Stomach (tissue), 9 donors: ENCODE data around the gene TMPRSS11E. TPM values are rescaled to one million over a fixed set of nuclear protein-coding genes. Genes with fewer than 3 reads are reported as not detected.

Experiments
- DNase-seq, 2 donors: peaks; one replicate each; pipeline versions ENCODE4 v3.0.0 to v3.0.0-alpha.2; 2013 to 2019
- H3K27ac ChIP-seq, 5 donors: fragments of 200-600 bp in 4 of 5; sonication (generic) in 4 of 5; one replicate each; pipeline ENCODE4 v1.5.1; 2013 to 2019; ENCODE audit warnings: mild to moderate bottlenecking in 1 of 5, moderate library complexity in 1 of 5
- H3K27me3 ChIP-seq, 3 donors: fragments of 200-600 bp; sonication (generic); one replicate each; pipeline ENCODE4 v1.5.1; 2017 to 2019; ENCODE audit warnings: mixed run types in 1 of 3
- H3K36me3 ChIP-seq, 4 donors: fragments of 200-600 bp; sonication (generic); 1 replicate in 3 of 4; 2 replicates in 1 of 4; pipeline ENCODE4 v1.5.1; 2016 to 2019
- H3K4me1 ChIP-seq, 4 donors: fragments of 200-600 bp; sonication (generic); one replicate each; pipeline ENCODE4 v1.5.1; 2016 to 2019
- H3K4me3 ChIP-seq, 4 donors: fragments of 200-600 bp; sonication (generic) in 3 of 4; one replicate each; pipeline ENCODE4 v1.5.1; 2016 to 2019; ENCODE audit warnings: mild to moderate bottlenecking in 1 of 4
- H3K9me3 ChIP-seq, 4 donors: fragments of 200-600 bp; sonication (generic); one replicate each; pipeline ENCODE4 v1.5.1; 2016 to 2019
- EP300 ChIP-seq: sonication (generic); formaldehyde crosslinking; IDR thresholded peaks from one replicate; pipeline ENCODE4 v1.6.1; 2017; ENCODE audit warnings: antibody characterized with exemption
- POLR2A ChIP-seq, 4 donors: fragments of 450-650 bp; IDR thresholded peaks; one replicate each; pipeline ENCODE4 v1.6.1; 2016; ENCODE audit warnings: antibody characterized with exemption in 4 of 4, control low read depth in 2 of 4, mild to moderate bottlenecking in 1 of 4, moderate library complexity in 1 of 4
- POLR2AphosphoS5 ChIP-seq, 3 donors: sonication (generic); formaldehyde crosslinking; IDR thresholded peaks; one replicate each; pipeline ENCODE4 v1.6.1; 2016; ENCODE audit warnings: antibody characterized with exemption in 3 of 3
- WGBS, 5 donors: extraction: QIAGEN DNeasy Blood & Tissue Kit in 3 of 5; methylation state at CpG; one replicate each; pipeline versions ENCODE4 v1.1.5 to v1.1.7; 2013 to 2018; 5-methylcytosine and 5-hydroxymethylcytosine counted together
- intact Hi-C: fragments of 100-400 bp; cut with DNase I; formaldehyde crosslinking; loops from one replicate; pipeline ENCODE4 v1.15.1; 2023; ENCODE audit warnings: low total_unique reads
- polyA plus RNA-seq, 3 donors: library from polyadenylated mRNA; stranded (reverse); fragments of 200-250 nt; gene quantifications; one replicate each; pipeline ENCODE4 v1.2.3, GENCODE V29; 2013
- total RNA-seq, 5 donors: library from RNA; depleted of rRNA; stranded (reverse); fragments of >200 nt; gene quantifications; one replicate each; pipeline versions ENCODE4 v1.1.0 to v1.2.3, GENCODE V29; 2014 to 2016
- TF ChIP-seq, protein P1 (sequence below), 7 experiments: fragments of 450-650 bp in 4 of 7; fragments of 200-600 bp in 3 of 7; sonication (generic) in 3 of 7; IDR thresholded peaks; one replicate each; pipeline ENCODE4 v1.5.1; 2016 to 2019; ENCODE audit warnings: antibody characterized with exemption in 7 of 7, control low read depth in 2 of 7, mild to moderate bottlenecking in 1 of 7
- donor health status: healthy with polysubstance abuse.
- donor health status: Bipolar disorder and iron deficiency.
- donor health status: healthy.

TMPRSS11E gene
- total and polyA plus RNA-seq, 8 donors, result 0.31 to 49.9 (median 0.37) TPM; not detected in 5

DNA sequence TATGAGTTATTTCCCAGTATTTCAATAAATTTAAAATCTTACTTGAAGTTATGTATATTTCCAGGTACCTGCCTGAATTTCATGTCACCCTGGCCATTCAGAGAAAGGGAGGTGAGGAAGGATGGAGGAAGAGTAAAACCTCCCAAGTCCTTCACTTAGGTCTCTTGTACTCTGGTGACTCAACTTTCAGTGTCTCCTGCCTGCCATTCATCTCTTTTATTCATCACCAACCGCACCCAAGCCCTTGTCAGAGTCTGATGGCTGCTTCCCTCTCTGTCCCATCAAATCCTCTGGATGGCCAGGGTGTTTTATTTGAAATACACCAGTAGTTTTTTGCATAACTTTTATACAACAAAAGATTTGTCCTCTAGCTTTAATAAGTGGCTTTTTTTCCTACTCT, 17.8 kb downstream of the TMPRSS11E start:
- Histone ChIP-seq H3K27me3 (no peaks in the 10 kb centered on the region), H3K4me1 (no peaks in the 10 kb centered on the region), H3K27ac (no peak overlapping the region), H3K9me3 (no peaks in the 10 kb centered on the region), H3K36me3 (no peaks in the 10 kb centered on the region), H3K4me3 (no peak overlapping the region)
- WGBS, 5 donors, result 85 to 95% (median 88%) methylated on average over 1 of the region's 1 CpG
- intact Hi-C loops, result no loop called here
- no peak for DNase-seq
- no peak for TF ChIP-seq EP300
- TF ChIP-seq, protein P1, sequence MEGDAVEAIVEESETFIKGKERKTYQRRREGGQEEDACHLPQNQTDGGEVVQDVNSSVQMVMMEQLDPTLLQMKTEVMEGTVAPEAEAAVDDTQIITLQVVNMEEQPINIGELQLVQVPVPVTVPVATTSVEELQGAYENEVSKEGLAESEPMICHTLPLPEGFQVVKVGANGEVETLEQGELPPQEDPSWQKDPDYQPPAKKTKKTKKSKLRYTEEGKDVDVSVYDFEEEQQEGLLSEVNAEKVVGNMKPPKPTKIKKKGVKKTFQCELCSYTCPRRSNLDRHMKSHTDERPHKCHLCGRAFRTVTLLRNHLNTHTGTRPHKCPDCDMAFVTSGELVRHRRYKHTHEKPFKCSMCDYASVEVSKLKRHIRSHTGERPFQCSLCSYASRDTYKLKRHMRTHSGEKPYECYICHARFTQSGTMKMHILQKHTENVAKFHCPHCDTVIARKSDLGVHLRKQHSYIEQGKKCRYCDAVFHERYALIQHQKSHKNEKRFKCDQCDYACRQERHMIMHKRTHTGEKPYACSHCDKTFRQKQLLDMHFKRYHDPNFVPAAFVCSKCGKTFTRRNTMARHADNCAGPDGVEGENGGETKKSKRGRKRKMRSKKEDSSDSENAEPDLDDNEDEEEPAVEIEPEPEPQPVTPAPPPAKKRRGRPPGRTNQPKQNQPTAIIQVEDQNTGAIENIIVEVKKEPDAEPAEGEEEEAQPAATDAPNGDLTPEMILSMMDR (IDR thresholded peaks at IDR 0.05), result no peak
- TF ChIP-seq POLR2AphosphoS5 (IDR thresholded peaks at IDR 0.05), result no peak
- TF ChIP-seq POLR2A (IDR thresholded peaks at IDR 0.05), result no peak

DNA sequence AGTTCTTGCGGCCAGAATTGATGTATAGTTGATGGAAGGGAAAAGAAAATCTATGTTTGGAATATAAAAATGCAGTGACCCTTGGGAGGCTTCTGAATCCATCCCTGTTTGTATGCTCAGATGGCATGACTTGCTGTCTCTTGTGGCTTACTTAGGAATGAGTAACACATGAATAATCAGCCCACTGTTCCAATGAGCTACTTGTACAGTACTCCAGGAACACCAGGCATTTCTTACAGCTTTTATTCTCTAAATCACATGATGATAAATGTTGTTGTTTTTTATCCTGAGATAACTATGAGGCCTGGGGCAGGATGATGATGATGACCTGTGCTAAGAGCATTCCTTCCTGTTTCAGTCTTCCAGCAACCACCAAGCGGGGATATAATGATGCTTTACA, 18.9 kb downstream of the TMPRSS11E start:
- no peak for DNase-seq
- WGBS, 5 donors, result 84 to 97% (median 91%) methylated on average over 2 of the region's 2 CpGs
- no peaks in the 10 kb centered on the region for H3K36me3 ChIP-seq

DNA sequence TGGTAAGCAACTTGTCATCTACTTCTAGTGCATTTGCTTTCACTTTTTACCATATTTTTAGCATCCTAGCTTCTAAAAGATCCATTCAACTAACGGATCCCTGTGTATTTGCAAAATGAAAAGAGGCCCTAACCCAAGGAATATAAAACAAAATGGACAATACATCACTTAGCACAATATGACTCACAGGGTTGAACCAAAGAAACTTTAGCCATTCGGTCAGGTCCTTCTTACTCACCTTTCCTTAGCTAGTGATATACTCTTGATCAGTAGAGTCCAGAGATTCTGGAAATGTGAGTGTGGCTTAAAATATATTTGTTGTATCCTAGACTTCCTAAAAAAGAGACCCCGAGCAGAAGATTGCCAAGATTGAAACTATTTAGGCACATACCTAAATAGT, 19.5 kb downstream of the TMPRSS11E start:
- no peak for DNase-seq
- Histone ChIP-seq H3K9me3 (no peaks in the 10 kb centered on the region), H3K4me1 (no peaks in the 10 kb centered on the region), H3K4me3 (no peak overlapping the region), H3K27me3 (no peaks in the 10 kb centered on the region), H3K36me3 (no peaks in the 10 kb centered on the region), H3K27ac (no peak overlapping the region)
- intact Hi-C loops, result no loop called here
- 71 to 85% (median 80%) methylated on average over 3 of the region's 3 CpGs for WGBS, 5 donors
- TF ChIP-seq POLR2AphosphoS5 (IDR thresholded peaks at IDR 0.05) (no peak), EP300 (no peak), POLR2A (IDR thresholded peaks at IDR 0.05) (no peak)
- TF ChIP-seq, protein P1 (IDR thresholded peaks at IDR 0.05), result no peak

More for the DNA sequence above, 18.9 kb downstream of the TMPRSS11E start:
- H3K27ac ChIP-seq, result no peak overlapping the region
- no peaks in the 10 kb centered on the region for H3K9me3 ChIP-seq
- intact Hi-C loops, result no loop called here
- no peak for TF ChIP-seq POLR2A (IDR thresholded peaks at IDR 0.05)
- no peak for TF ChIP-seq EP300
- TF ChIP-seq, protein P1 (IDR thresholded peaks at IDR 0.05), result no peak
- TF ChIP-seq POLR2AphosphoS5 (IDR thresholded peaks at IDR 0.05), result no peak
- H3K27me3 ChIP-seq, result no peaks in the 10 kb centered on the region
- H3K4me1 ChIP-seq, result no peaks in the 10 kb centered on the region
- no peak overlapping the region for H3K4me3 ChIP-seq

DNA sequence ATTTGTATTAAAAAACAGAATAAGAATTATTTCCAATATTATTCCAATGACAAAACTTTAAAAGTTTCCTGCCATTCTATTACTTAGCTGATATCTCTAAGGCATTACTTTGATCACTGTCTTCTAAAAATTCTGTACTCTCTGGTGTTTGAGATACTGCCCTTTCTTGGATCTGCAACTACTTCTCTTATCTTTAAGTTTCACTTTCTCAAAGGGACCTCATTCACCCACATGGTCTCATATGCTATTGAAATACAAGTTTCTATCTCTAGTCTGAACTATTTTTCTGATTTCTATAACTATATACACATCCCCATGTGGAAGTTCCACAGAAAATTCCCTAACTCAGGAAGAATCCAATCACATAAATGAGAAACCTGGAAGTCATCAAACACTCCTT, 22.2 kb downstream of the TMPRSS11E start:
- intact Hi-C loops, result no loop called here
- H3K4me1 ChIP-seq, result no peaks in the 10 kb centered on the region
- TF ChIP-seq EP300 (no peak), POLR2AphosphoS5 (IDR thresholded peaks at IDR 0.05) (no peak), POLR2A (IDR thresholded peaks at IDR 0.05) (no peak)
- TF ChIP-seq, protein P1 (IDR thresholded peaks at IDR 0.05), result no peak

More for the DNA sequence above, 22.2 kb downstream of the TMPRSS11E start:
- Histone ChIP-seq H3K27ac (no peak overlapping the region), H3K4me3 (no peak overlapping the region), H3K36me3 (no peaks in the 10 kb centered on the region), H3K27me3 (no peaks in the 10 kb centered on the region), H3K9me3 (no peaks in the 10 kb centered on the region)
- DNase-seq, result no peak
